GM19395 (cell line): ENCODE data around the gene RBMS1.

Experiments
- ATAC-seq: cut with Tn5 transposase; IDR thresholded peaks from one replicate; pipeline ENCODE4 v1.9.1; 2021; ENCODE audit warnings: mild to moderate bottlenecking, moderate library complexity; ENCODE audit not compliant: unreplicated experiment

RBMS1 gene

GRCh38 chr2:160389875-160390274 lies 103.7 kb downstream of the RBMS1 start:
- ATAC-seq: no peak

DNA sequence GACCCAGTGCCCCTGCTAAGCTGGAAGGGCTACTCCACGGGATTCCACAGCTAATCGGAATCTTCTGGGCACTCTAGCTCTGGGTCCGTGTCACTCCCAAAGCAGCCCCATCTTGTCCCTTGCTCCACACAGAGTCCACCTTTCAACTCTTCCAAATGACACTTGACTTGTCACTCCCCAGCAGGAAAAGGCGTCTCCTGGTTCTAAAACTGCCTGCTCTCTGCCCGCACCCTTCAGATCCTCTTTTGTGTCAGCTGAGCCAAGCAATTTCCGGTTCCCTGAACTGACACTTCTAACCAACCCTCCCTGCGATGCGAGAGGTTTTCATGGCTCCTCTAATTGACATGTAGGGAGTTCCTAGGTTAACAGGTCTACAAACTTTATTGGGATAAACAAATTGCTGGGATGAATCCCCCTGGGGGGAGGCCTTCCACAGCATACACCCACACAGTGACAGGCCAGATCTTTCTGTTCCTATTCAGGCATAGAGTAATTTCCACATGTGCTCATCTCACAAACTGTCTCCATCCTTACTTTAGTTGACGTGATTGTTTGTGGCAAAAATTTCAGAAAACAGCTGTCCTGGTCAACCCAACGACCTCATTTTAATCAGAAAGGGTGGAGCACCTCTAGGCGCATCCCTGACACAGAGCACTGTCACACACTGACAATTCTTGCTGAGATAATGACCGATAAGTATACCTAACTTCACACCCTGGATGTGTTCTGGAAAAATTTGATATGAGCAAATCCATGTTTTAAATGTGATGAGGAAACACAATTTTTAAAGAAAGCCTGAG lies 104.9 kb downstream of the RBMS1 start:
- ATAC-seq: no peak

DNA sequence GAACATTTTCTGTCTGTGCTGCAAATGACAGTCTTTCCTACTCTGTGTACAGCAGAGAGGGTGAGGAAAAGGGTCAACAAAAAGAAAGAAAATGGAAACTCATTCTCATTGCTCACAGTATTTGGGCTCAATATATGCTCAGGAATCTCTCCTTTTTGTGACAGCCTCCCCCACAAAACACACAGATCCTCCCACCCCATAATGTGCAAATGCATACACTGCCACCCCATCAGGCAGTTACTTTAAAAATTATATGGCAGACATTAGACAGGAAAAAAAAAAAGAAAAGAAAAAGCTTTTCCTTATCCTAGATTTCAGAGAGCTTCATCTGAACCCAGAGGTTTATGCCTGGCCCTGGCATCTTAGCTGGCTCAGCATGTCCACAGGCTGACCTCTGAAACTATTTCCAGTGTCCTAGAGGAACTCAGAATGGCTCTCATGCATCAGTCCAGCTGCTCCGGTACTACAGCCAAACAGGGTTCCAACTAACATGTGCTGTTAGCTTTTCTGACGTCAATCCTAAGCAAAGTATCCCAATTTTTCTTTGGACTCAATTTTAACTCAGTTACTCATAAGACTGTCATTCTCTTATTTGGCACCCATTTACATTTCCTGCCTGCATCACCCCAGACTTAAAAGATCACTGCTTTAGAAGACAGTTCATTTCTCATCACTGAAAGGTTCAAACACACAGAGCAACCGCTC lies 105.9 kb downstream of the RBMS1 start:
- ATAC-seq: no peak

- ATAC-seq: no peak
Observed at GRCh38 chr2:160384791-160385190, 108.8 kb downstream of the RBMS1 start.

DNA sequence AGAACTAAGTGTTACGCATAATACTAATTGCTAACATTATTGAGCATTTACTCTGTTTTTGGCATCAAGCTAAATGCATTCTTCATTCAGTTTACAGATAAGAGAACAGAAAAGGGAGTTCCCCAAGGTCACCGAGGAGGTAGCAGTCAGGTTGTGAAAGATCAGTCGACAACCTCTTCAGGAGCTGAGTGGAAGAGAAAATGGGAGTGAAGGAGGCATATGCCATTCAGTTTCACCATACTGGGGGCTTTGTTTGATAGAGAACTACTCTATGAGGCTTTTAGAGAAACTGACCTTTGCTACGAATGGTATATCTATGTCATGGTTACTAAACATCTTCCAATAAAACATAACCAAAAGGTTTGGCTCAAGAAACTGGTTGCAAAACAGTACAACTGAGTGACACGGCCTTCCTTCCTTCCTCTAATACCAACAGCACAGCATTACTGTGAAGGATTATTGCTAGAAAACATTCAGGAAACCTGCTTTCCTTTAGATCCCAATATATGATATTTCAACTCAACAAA lies 112.1 kb downstream of the RBMS1 start:
- ATAC-seq: no peak

- no peak for ATAC-seq
Observed at GRCh38 chr2:160380611-160381010, 113.0 kb downstream of the RBMS1 start.

DNA sequence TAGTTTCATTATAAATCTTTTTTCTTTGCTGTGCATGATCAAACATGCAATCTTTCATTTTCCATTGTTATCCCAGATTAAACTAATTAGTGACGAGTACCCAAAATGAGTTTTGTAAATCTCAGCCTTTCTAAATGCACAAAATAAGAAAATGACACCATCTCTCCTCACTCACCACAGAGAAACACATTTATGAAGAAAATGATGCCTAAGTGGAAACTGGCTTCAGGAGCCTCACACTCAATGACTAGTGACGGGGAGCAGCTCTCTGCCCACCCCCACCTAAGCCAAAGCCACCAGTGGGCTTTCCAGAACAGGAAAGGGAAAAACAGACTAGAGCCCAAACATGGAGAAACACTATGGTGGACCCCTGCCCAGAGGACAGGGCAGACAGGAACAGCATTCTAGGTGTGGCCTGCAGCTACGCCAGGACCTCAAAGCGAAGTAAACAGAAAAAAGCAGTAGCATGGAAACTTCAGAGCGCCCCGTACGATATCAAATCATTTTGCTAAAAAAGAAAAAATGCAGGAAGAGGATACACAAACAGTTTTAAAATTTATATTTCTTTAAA lies 113.5 kb downstream of the RBMS1 start:
- ATAC-seq: no peak

DNA sequence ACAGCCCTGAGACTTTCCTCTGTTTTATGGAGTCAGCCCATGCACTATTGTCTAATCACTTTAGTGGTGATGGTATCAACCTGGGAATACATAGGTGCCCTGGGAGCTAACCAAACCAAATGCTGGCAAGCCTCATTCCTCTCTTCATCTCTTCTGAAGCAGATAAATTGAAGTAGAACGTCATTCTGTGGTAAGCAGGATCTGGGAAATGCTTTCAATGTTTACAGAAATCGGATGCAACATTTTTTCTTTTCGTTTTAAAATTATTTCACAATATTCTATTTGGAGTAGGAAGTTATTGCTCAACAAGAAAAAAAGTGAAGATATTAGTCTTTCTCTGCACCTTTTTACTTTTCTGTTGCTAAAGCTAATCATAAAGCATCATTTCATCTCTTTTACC lies 114.2 kb downstream of the RBMS1 start:
- no peak for ATAC-seq

- no peak for ATAC-seq
Observed at GRCh38 chr2:160377204-160377995, 116.2 kb downstream of the RBMS1 start.

GRCh38 chr2:160376576-160376975 lies 117.0 kb downstream of the RBMS1 start:
- no peak for ATAC-seq

DNA sequence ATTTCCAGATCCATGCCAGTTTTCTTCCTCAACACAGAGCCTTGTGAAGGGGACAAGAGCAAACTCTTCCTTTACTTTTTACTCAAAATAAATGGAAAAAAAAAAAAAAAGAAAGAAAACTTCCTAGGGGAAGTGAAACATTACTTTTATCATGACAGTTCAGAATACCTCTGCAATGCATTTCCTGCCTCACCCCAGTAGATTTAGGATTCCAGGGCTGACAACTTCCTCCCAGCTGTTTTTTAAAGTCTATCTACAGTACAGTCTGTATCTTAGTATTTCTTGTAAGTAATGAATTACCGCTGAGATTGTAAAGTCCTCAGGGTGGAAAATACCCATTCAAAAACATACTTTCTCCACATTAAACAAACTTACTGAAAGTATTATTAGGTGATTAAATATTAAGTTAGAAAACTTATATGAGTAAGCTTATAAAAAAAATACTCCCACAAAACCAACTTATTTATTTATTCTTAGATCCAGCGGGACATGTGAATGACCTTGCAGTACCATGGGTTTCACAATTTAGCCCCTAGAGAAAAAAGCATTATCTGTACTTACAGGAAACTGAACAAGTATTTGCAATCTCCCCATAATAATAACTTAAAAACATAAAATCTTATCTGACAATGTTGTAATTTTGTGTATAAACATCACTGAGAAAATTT lies 117.7 kb downstream of the RBMS1 start:
- no peak for ATAC-seq

GRCh38 chr2:160375037-160375436 lies 118.6 kb downstream of the RBMS1 start:
- no peak for ATAC-seq

GRCh38 chr2:160373666-160374065 lies 119.9 kb downstream of the RBMS1 start:
- ATAC-seq: no peak

DNA sequence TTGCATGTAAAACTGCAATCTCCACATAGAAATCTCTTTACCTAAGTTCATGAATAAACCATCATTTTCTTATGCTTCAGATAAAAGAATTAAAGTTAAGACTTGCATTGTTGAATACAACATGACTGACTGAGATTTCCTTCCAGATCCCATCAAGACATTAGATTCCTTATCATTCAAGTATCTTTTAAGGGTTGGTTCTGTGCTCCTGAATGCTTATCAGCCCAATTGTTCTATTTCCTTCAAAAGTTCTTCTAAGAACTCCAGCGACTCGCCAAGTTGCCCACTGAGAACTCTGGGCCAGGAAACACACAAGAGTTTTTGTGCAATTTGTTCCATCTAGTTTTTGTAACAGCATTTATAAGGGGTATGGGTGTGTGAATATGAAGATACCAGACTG lies 120.3 kb downstream of the RBMS1 start:
- ATAC-seq: no peak

- ATAC-seq: no peak
Observed at GRCh38 chr2:160372585-160372984, 121.0 kb downstream of the RBMS1 start.

DNA sequence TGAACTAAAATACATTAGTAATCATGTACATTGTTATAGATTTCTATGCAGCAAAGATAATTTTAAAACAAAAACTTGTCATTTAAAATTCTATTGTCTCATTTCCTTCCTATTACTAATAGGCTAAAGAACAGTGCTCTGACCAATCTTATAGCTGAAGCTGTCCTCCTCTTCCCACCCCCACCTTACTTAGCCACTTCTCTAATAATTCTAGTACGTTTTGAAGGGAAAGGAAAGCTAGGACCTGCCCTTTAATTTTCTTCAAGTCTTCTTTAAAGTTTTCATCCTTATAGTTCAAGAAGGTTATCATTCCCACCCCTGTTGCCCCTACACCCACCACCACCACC lies 121.6 kb downstream of the RBMS1 start:
- no peak for ATAC-seq

DNA sequence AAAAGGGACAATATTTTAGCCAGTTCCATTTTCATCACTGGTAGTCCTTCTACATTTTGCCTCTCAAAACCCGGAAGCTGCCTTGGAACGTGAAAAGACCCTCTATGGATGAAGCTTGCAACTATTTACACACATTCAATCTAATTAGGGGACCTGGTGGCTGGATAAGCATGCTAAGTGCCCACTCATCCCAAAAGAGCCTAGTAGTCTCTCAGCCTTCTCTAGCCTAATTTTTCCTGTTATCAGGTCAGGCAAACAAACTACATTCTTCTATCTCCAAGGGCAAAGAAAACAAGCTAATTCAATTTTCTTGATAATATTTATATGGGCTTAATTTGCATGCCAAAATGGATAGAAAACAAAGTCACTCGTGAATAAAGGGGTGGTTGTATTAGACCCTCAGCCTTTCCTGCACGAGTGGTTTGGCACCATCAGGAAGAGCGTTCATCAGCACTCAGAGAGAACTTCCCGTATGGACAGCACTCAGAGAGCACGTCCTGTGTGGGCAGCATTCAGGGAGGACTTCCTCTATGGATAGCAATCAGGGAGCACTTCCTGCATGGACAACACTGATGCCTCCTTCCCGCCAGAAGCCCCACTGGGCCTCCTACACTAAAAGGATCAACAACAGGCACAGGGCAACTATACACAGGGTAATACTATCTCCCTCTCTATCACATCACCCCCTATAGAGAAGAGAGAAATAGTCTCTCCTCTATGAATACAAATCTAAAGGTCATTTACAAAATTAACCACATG lies 122.2 kb downstream of the RBMS1 start:
- ATAC-seq: no peak

GRCh38 chr2:160368988-160369930 lies 124.3 kb downstream of the RBMS1 start:
- no peak for ATAC-seq

- ATAC-seq: no peak
Observed at GRCh38 chr2:160367887-160368286, 125.7 kb downstream of the RBMS1 start.
